GM23248 (cell line): ENCODE data around the gene TENM4. TPM values are rescaled to one million over a fixed set of nuclear protein-coding genes. Genes with fewer than 3 reads are reported as not detected.

ENCODE experiments used
- DNase-seq: peaks from one replicate; pipeline ENCODE4 v3.0.0-alpha.2; 2015
- H2AFZ ChIP-seq: fragments of 200-600 bp; sonication (generic); 2 replicates; pipeline ENCODE4 v1.6.1; 2016; ENCODE audit warnings: antibody characterized with exemption
- H3F3A ChIP-seq: fragments of 200-600 bp; sonication (generic); 2 replicates; pipeline ENCODE4 v1.6.1; 2016; ENCODE audit warnings: mild to moderate bottlenecking, antibody characterized with exemption, mixed run types; ENCODE audit not compliant: insufficient read depth
- H3K27ac ChIP-seq: fragments of 200-600 bp; sonication (generic); 2 replicates; pipeline ENCODE4 v1.5.1; 2016; ENCODE audit warnings: mild to moderate bottlenecking
- H3K27me3 ChIP-seq: fragments of 200-600 bp; sonication (generic); replicated peaks from 2 replicates; pipeline ENCODE4 v1.6.1; 2016; ENCODE audit warnings: mild to moderate bottlenecking; ENCODE audit not compliant: insufficient read depth
- H3K36me3 ChIP-seq: fragments of 200-600 bp; sonication (generic); 2 replicates; pipeline ENCODE4 v1.6.1; 2016; ENCODE audit warnings: low read depth, mild to moderate bottlenecking
- H3K4me1 ChIP-seq: fragments of 200-600 bp; sonication (generic); 2 replicates; pipeline ENCODE4 v1.6.1; 2016; ENCODE audit warnings: mild to moderate bottlenecking; ENCODE audit not compliant: insufficient read depth
- H3K4me2 ChIP-seq: fragments of 200-600 bp; sonication (generic); one replicate; pipeline ENCODE4 v1.6.1; 2016; ENCODE audit warnings: mild to moderate bottlenecking; ENCODE audit not compliant: unreplicated experiment
- H3K4me3 ChIP-seq: fragments of 200-600 bp; sonication (generic); 2 replicates; pipeline ENCODE4 v1.5.1; 2016; ENCODE audit warnings: mild to moderate bottlenecking
- H3K79me2 ChIP-seq: fragments of 200-600 bp; sonication (generic); 2 replicates; pipeline ENCODE4 v1.6.1; 2016; ENCODE audit warnings: mild to moderate bottlenecking; ENCODE audit not compliant: insufficient read depth
- H3K9ac ChIP-seq: fragments of 200-600 bp; sonication (generic); 2 replicates; pipeline ENCODE4 v1.6.1; 2016; ENCODE audit warnings: mild to moderate bottlenecking
- H3K9me2 ChIP-seq: fragments of 200-600 bp; sonication (generic); 2 replicates; pipeline ENCODE4 v1.6.1; 2016; ENCODE audit warnings: mixed run types, mild to moderate bottlenecking, moderate library complexity; ENCODE audit not compliant: insufficient read depth
- H3K9me3 ChIP-seq: fragments of 200-600 bp; sonication (generic); one replicate; pipeline ENCODE4 v1.6.1; 2017; ENCODE audit warnings: low read depth
- H4K20me1 ChIP-seq: fragments of 200-600 bp; sonication (generic); 2 replicates; pipeline ENCODE4 v1.6.0; 2016; ENCODE audit not compliant: insufficient read depth
- EZH2 ChIP-seq: fragments of 200-600 bp; sonication (generic); IDR thresholded peaks from 2 replicates; pipeline ENCODE4 v1.6.1; 2018; ENCODE audit warnings: antibody characterized with exemption, mild to moderate bottlenecking; ENCODE audit not compliant: insufficient read depth, poor library complexity, severe bottlenecking
- EZH2phosphoT487 ChIP-seq: fragments of 200-600 bp; sonication (generic); IDR thresholded peaks from 2 replicates; pipeline ENCODE4 v1.6.1; 2018; ENCODE audit warnings: antibody characterized with exemption, moderate library complexity, mild to moderate bottlenecking, low read depth; ENCODE audit not compliant: insufficient read depth
- WGBS, 2 experiments: methylation state at CpG; one replicate each; pipeline ENCODE4 v1.1.6; 2015 to 2017; ENCODE audit warnings: low lambda C conversion rate in 2 of 2, low coverage in 1 of 2; ENCODE audit errors: missing lambda C conversion rate in 2 of 2; 5-methylcytosine and 5-hydroxymethylcytosine counted together
- in situ Hi-C: fragments of 300-500 bp; cut with MboI; formaldehyde crosslinking; loops from 2 replicates; pipeline ENCODE4 v1.15.0; 2020
- polyA plus RNA-seq: library from polyadenylated mRNA; unstranded; fragments of >200 nt; fragmentation: Nextera tagmentation; extraction: Ambion mirVana; gene quantifications from 2 replicates; pipeline ENCODE4 v1.2.1, GENCODE V29; 2016
- total RNA-seq: library from RNA; depleted of rRNA; stranded (reverse); fragments of >200 nt; shearing (Covaris generic); gene quantifications from 2 replicates; pipeline ENCODE4 v1.2.3, GENCODE V29; 2014

TENM4 gene
- total and polyA plus RNA-seq, 2 experiments from 2014 or later = 0.11 to 0.48 TPM

DNA sequence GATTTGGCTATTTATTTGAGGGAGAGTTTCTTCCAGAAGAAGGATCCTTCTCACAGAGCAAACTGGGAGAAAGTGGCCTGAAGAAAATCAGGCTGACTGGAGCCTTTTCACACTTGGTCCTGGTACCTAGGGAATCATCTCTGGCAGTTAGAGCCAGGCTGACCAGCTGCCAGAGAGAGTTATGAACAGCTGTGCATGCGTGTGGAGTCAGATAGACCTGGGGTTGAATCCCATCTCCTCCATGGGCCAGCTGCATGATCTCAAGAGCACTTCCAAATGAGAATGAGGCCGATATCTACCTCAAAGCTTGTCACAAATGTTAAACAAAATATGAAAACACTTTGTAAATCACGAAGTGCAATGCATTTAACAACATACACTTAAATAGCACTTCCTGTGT lies 390.0 kb downstream of the TENM4 start:
- Histone ChIP-seq H3K9me2 (no peaks in the 10 kb centered on the region), H3K27me3 (peaks cover 9% of the 10 kb centered on the region), H2AFZ (no peak overlapping the region), H3K36me3 (no peaks in the 10 kb centered on the region), H3K9me3 (no peaks in the 10 kb centered on the region), H4K20me1 (no peaks in the 10 kb centered on the region), H3K27ac (no peak overlapping the region), H3F3A (peaks cover 16% of the 10 kb centered on the region), H3K4me1 (peaks cover 6% of the 10 kb centered on the region), H3K9ac (no peak overlapping the region), H3K4me3 (no peak overlapping the region), H3K4me2 (no peak overlapping the region), H3K79me2 (no peaks in the 10 kb centered on the region)
- in situ Hi-C loops = no loop called here
- WGBS, 2 experiments = 42 to 47% methylated on average over 3 of the region's 3 CpGs
- no peak for DNase-seq
- TF ChIP-seq EZH2 (no peak), EZH2phosphoT487 (no peak)

DNA sequence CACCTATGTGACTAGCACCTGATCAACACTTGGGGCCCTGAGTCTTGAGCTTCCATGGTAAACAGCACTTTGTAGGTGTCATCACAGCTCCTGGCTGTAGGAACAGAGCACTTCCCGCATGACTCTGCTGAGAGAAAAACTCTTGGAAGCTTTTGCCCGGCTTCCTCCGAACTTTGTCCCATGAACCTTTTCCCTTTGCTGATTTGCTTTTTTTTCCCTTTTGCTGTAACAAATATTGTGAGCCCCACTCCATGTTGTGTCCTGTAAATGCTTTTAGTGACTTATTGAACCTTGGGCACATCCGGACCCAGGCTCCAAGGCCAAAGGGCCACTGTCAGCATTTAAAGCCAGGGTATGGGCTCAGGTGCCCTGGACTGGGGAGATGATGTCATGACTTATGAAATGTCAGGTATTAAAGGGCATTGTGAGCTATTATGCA lies 391.1 kb downstream of the TENM4 start:
- Histone ChIP-seq H3F3A (0 out of 2 replicates have a peak, but pooled peaks cover 9% of the 10 kb centered on the region), H3K4me3 (no peak overlapping the region), H3K27me3 (peaks cover 9% of the 10 kb centered on the region), H4K20me1 (no peaks in the 10 kb centered on the region), H2AFZ (no peak overlapping the region), H3K9me2 (no peaks in the 10 kb centered on the region), H3K4me2 (no peak overlapping the region), H3K9me3 (no peaks in the 10 kb centered on the region), H3K79me2 (no peaks in the 10 kb centered on the region), H3K36me3 (no peaks in the 10 kb centered on the region), H3K27ac (no peak overlapping the region), H3K4me1 (no peaks in the 10 kb centered on the region), H3K9ac (no peak overlapping the region)
- no peak for DNase-seq
- TF ChIP-seq EZH2 = no peak
- TF ChIP-seq EZH2phosphoT487 = no peak
- in situ Hi-C loops = no loop called here
- whole genome bisulfite sequencing, 2 experiments = 93 to 98% methylated on average over 4 of the region's 4 CpGs

DNA sequence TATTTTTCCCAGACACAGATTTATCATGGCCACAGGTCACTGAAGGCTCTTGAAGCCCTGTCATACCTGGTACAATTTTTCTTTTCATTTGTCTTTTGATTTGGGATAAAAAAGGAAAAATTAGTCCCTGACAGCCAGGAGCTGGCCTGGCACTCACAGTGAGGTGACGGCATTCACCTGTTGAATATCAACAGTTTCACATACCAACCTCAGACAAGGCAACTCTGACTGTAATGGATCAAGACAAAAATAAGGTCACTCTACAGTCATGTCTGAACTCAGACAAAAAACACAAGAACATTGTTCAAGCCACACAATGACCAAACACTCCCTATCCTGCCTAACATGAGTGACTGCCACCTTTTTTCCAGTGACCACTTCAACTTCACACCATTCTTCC lies 392.9 kb downstream of the TENM4 start:
- Histone ChIP-seq H3F3A (no peaks in the 10 kb centered on the region), H2AFZ (no peak overlapping the region), H3K4me2 (no peak overlapping the region), H3K9ac (no peak overlapping the region), H3K36me3 (no peaks in the 10 kb centered on the region), H3K9me2 (no peaks in the 10 kb centered on the region), H3K4me1 (no peaks in the 10 kb centered on the region), H3K9me3 (no peaks in the 10 kb centered on the region), H3K27ac (no peak overlapping the region), H4K20me1 (no peaks in the 10 kb centered on the region), H3K27me3 (peaks cover 6% of the 10 kb centered on the region), H3K79me2 (no peaks in the 10 kb centered on the region), H3K4me3 (no peak overlapping the region)
- 88 to 93% methylated on average over 1 of the region's 1 CpG for WGBS, 2 experiments
- TF ChIP-seq EZH2 (no peak), EZH2phosphoT487 (no peak)
- in situ Hi-C loops = no loop called here
- no peak for DNase-seq

DNA sequence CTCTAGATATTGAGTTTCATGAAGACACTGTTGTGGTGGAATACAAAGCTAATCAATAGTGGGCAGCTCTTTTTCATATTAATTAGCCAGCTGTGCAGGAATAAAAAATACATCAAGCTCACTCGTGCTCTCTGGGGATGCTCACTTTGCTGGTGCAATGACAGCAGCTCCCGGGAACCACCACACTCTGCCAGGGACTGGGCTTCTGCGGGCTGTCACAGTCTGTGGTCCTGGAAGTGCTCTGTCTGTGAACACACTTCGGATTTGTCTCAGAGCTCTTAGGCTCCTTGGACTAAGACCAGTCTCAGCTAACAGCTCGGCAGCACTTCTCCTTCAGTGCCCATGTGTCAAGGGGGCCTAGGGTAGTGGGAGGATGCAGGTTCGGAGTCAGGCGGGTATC lies 393.5 kb downstream of the TENM4 start:
- no peak overlapping the region for H3K9ac ChIP-seq
- no peaks in the 10 kb centered on the region; the same call in 1 of the 2 replicates for H3K27me3 ChIP-seq
- no peaks in the 10 kb centered on the region for H3K9me2 ChIP-seq
- H3K36me3 ChIP-seq = no peaks in the 10 kb centered on the region
- no peaks in the 10 kb centered on the region for H3K9me3 ChIP-seq
- no peaks in the 10 kb centered on the region for H3K79me2 ChIP-seq
- H3K27ac ChIP-seq = no peak overlapping the region
- H2AFZ ChIP-seq = no peak overlapping the region
- TF ChIP-seq EZH2phosphoT487 (no peak), EZH2 (no peak)
- no peak overlapping the region for H3K4me3 ChIP-seq
- WGBS, 2 experiments = 70 to 74% methylated on average over 7 of the region's 7 CpGs
- no peak for DNase-seq
- no peak overlapping the region for H3K4me2 ChIP-seq
- H3K4me1 ChIP-seq = no peaks in the 10 kb centered on the region
- H3F3A ChIP-seq = no peaks in the 10 kb centered on the region
- in situ Hi-C loops = no loop called here
- H4K20me1 ChIP-seq = no peaks in the 10 kb centered on the region

DNA sequence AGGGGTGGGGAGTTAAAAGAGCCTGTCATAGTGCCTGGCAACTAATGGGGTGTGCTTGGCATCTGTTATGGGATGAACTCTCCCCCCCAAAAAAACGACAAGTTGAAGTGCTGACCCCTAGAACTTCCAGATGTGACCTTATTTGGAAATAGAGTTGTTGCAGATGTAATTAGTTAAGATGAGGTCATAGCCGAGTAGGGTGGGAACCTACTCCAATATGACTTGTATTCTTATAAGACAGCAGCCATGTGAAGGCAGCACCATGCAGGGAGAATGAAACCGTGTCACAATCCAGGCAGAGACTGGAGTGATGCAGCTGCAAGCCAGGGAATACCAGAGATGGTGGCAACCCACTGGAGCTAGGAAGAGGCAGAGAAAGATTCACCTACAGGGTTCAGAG lies 394.5 kb downstream of the TENM4 start:
- Histone ChIP-seq H3K4me3 (no peak overlapping the region), H4K20me1 (no peaks in the 10 kb centered on the region), H3K36me3 (no peaks in the 10 kb centered on the region), H3K27ac (no peak overlapping the region), H3K27me3 (no peaks in the 10 kb centered on the region; the same call in 1 of the 2 replicates), H3K4me2 (no peak overlapping the region), H2AFZ (no peak overlapping the region), H3K9ac (no peak overlapping the region), H3K9me2 (no peaks in the 10 kb centered on the region), H3K4me1 (no peaks in the 10 kb centered on the region), H3K79me2 (no peaks in the 10 kb centered on the region), H3K9me3 (no peaks in the 10 kb centered on the region), H3F3A (no peaks in the 10 kb centered on the region)
- WGBS, 2 experiments = 39 to 42% methylated on average over 3 of the region's 3 CpGs
- no peak for TF ChIP-seq EZH2phosphoT487
- no peak for TF ChIP-seq EZH2
- in situ Hi-C loops = no loop called here
- DNase-seq = no peak
